Measurements from ENCODE around the gene TOM1L2. TPM values are rescaled to one million over a fixed set of nuclear protein-coding genes. Genes with fewer than 3 reads are reported as not detected.
A peak's percentile ranks its signal among the peaks of the same experiment; 100 is the strongest.

The TOM1L2 gene
- total RNA-seq, 3 donors from 2014 or later, result 32.3 to 39.1 (median 36.4) TPM

DNA sequence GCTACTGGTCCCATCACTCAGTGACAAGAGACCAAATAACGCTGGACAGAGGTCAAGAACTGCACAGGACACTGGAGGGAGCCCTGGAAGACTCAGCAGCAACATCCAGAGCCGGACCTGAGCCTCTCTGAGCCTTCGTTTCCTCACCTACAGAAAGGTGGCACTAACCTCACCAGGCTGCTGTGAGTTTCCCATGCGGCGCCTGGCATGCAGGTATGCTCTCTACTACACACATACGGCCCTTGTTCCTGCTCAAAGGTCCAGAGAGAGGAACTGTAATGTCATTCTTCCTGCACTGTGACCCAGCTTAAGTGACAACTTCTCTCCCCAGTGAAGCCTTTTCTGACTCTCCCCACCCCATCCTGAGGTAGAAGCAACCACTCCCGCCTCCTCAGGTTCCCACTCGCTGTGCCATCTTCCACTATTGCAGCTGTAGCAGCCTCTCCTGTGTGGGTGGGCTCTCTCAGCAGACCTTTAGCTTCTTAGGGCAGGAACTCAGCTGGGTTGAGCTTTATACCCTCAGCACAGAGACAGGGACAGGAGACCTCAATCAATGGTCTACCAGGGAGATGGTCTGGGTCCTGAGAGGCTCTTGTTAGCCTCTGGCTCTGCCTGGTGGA, 91.5 kb downstream of the TOM1L2 start:
- no peak overlapping the region for H3K4me3 ChIP-seq
- H3K27me3 ChIP-seq, result no peaks in the 10 kb centered on the region
- no peaks in the 10 kb centered on the region for H3K36me3 ChIP-seq
- no peaks in the 10 kb centered on the region for H3K9me3 ChIP-seq
- intact Hi-C loops (cut with DNase I; ENCODE audit: low total_unique reads), result no loop called here
- no peak for DNase-seq (ENCODE audit: low spot score in 2 of 2)
- peaks cover 0 to 24% of the 10 kb centered on the region in 2 donors for H3K4me1 ChIP-seq
- no peak overlapping the region for H3K27ac ChIP-seq
- TF ChIP-seq POLR2AphosphoS5 (IDR thresholded peaks at IDR 0.05), result no peak
- no peak for TF ChIP-seq POLR2A (IDR thresholded peaks at IDR 0.05)
- TF ChIP-seq CTCF (IDR thresholded peaks at IDR 0.05), result no peak

DNA sequence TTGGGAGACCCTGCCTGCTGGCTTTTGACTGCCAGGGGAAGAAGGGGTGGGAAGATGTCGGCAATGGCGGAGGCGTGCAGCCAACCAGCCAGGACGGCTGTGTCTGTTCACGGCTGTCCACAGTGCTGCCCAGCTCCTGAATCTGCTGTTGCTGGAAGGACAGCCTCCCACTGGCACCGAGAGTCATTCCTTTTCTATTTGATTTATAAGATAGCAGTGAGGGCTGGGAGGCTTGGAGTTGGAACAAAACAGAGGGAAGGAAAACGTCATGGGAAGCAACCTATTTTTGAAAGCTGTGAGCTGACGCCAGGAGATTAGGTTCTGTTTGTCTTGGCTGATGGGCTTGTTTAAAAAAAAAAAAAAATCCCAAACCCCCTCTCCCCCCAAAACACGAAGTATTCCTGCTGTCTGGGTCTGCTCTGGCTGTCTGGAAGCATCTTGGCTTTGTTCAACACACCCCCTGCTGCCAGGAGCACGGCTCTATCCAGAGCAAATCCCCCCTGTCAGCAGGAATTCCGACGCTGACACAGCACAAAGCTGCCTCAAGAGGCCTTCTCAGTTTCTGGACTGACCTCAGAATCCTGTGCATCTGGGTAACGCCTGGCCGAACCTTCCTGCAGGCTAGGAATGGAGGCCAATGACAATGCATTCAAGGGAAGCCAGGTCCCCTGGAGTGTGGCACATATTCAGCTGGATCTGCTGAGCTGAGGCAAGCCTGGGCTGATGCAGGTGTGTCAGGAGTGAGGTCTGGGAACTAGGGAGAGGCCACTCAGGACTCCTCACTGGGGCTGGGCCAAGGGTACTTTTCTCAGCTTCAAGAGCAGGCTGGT, 94.5 kb downstream of the TOM1L2 start:
- Histone ChIP-seq H3K36me3 (no peaks in the 10 kb centered on the region), H3K4me1 (peaks cover 0 to 24% of the 10 kb centered on the region in 2 donors), H3K27me3 (no peaks in the 10 kb centered on the region), H3K4me3 (peak overlapping the region in 2 of 3 donors; percentile 11 to 20), H3K27ac (peak overlapping the region; percentile 77 to 88), H3K9me3 (no peaks in the 10 kb centered on the region)
- DNase-seq (ENCODE audit: low spot score in 2 of 2), result peak; percentile 61 to 72
- intact Hi-C loops (cut with DNase I; ENCODE audit: low total_unique reads), result no loop called here
- TF ChIP-seq POLR2AphosphoS5 (IDR thresholded peaks at IDR 0.05) (peak in 2 of 3 donors; percentile 17 to 67), POLR2A (IDR thresholded peaks at IDR 0.05) (no peak)

DNA sequence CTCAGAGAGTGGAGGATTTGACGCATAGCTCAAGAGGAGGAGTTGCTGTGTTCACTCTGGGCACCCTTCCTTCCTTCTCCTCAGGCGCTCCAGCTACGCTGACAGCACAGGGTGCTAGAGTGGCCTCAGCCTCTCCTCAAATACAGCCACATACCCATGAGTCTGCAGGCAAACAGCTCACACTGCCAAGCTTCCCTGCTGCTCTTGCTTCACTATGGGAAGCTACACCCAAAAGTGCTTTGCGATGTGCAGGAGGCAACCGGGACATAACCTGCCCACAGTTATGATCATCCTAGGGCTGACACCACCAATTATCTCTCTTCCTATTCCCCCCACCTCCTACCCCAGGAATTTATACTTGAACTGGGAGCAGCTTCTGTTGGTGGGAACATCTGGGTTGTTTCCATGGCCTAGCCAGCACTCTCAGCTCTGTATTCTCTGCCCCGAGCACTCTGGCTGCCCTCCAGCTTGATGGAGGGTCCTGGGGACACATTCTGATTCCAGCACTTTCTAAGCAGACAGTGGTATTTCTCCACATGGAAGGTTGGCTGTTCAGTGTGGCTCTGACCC, 95.2 kb downstream of the TOM1L2 start:
- DNase-seq (ENCODE audit: low spot score in 2 of 2), result peak in 1 of 2 donors; percentile 36
- peak overlapping the region in 2 of 3 donors; percentile 11 to 20 for H3K4me3 ChIP-seq
- H3K27me3 ChIP-seq, result no peaks in the 10 kb centered on the region
- peaks cover 0 to 24% of the 10 kb centered on the region in 2 donors for H3K4me1 ChIP-seq
- no peaks in the 10 kb centered on the region for H3K9me3 ChIP-seq
- peak overlapping the region; percentile 77 to 88 for H3K27ac ChIP-seq
- TF ChIP-seq CTCF (IDR thresholded peaks at IDR 0.05), result no peak
- TF ChIP-seq POLR2A (IDR thresholded peaks at IDR 0.05), result no peak
- TF ChIP-seq POLR2AphosphoS5 (IDR thresholded peaks at IDR 0.05), result no peak
- intact Hi-C loops (cut with DNase I; ENCODE audit: low total_unique reads), result no loop called here
- no peaks in the 10 kb centered on the region for H3K36me3 ChIP-seq

- intact Hi-C loops (cut with DNase I; ENCODE audit: low total_unique reads), result no loop called here
- H3K27ac ChIP-seq, result no peak overlapping the region
- no peaks in the 10 kb centered on the region for H3K9me3 ChIP-seq
- no peaks in the 10 kb centered on the region for H3K36me3 ChIP-seq
- H3K4me3 ChIP-seq, result no peak overlapping the region
- H3K4me1 ChIP-seq, result peaks cover 0 to 24% of the 10 kb centered on the region in 2 donors
- H3K27me3 ChIP-seq, result no peaks in the 10 kb centered on the region
- no peak for TF ChIP-seq CTCF (IDR thresholded peaks at IDR 0.05)
- no peak for TF ChIP-seq POLR2AphosphoS5 (IDR thresholded peaks at IDR 0.05)
- TF ChIP-seq POLR2A (IDR thresholded peaks at IDR 0.05), result no peak
- no peak for DNase-seq (ENCODE audit: low spot score in 2 of 2)
Measured at GRCh38 chr17:17874478-17874877, 97.7 kb downstream of the TOM1L2 start.

DNA sequence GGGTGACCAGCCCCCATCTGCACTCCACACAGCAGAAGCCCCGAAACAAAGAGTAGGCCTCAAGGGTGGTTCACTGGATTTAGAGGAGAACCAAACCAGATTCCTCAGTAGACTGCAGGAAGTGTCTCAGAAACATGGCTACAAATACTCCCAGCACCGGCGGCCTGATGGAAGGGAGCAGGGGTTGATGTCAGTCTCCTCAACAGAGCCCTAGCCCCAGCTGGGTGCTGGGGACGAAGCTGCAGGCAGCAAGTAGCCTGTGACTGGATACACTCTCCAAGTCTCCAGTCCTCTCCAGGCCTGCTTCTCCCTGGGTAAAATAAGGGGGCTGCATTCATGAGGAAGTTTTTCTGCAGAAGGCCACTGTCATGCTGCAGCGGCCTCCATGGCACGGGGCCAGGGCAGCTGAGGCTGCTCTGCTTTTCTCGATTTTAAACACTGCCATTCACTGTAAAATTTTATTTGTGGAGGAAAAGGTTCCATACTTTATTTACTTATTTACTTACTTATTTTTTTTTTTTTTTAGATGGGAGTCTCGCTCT, 98.7 kb downstream of the TOM1L2 start:
- H3K36me3 ChIP-seq, result no peaks in the 10 kb centered on the region
- H3K27ac ChIP-seq, result no peak overlapping the region
- H3K9me3 ChIP-seq, result no peaks in the 10 kb centered on the region
- no peak for DNase-seq (ENCODE audit: low spot score in 2 of 2)
- peaks cover 0 to 23% of the 10 kb centered on the region in 2 donors for H3K4me1 ChIP-seq
- TF ChIP-seq POLR2AphosphoS5 (IDR thresholded peaks at IDR 0.05) (no peak), POLR2A (IDR thresholded peaks at IDR 0.05) (no peak), CTCF (IDR thresholded peaks at IDR 0.05) (no peak)
- intact Hi-C loops (cut with DNase I; ENCODE audit: low total_unique reads), result no loop called here
- no peaks in the 10 kb centered on the region for H3K27me3 ChIP-seq
- H3K4me3 ChIP-seq, result no peak overlapping the region

Data from breast epithelium (tissue), 4 donors.